HEK293T (cell line): ENCODE measurements around the gene RETN.

Experiments
- CTCF ChIA-PET: fragments of 350-600 bp; formaldehyde crosslinking; extraction: SDS; loops from one replicate; lab custom pipeline; 2021; ENCODE audit warnings: antibody characterized with exemption, inconsistent platforms; lab: Yijun Ruan, JAX
- POLR2A ChIA-PET: fragments of 350-600 bp; formaldehyde crosslinking; extraction: SDS; loops from one replicate; lab custom pipeline; 2020; ENCODE audit warnings: antibody characterized with exemption, inconsistent platforms; lab: Yijun Ruan, JAX
- DNase-seq: peaks from one replicate; pipeline ENCODE4 v3.0.0; 2012; ENCODE audit warnings: mixed read lengths; ENCODE audit errors: extremely low spot score
- ARNT ChIP-seq: fragments of 450-650 bp; IDR thresholded peaks from 2 replicates; pipeline ENCODE4 v1.6.1; 2017; ENCODE audit warnings: mild to moderate bottlenecking
- BHLHE40 ChIP-seq: fragments of 450-650 bp; IDR thresholded peaks from 2 replicates; pipeline ENCODE4 v1.6.1; 2016; ENCODE audit warnings: mild to moderate bottlenecking, moderate library complexity, borderline replicate concordance
- CTBP1 ChIP-seq: fragments of 450-650 bp; IDR thresholded peaks from 2 replicates; pipeline ENCODE4 v1.6.1; 2016; ENCODE audit warnings: borderline replicate concordance
- ELF4 ChIP-seq: fragments of 450-650 bp; IDR thresholded peaks from 2 replicates; pipeline ENCODE4 v1.6.1; 2017; ENCODE audit warnings: antibody characterized with exemption
- FOXA1 ChIP-seq: fragments of 450-650 bp; IDR thresholded peaks from 2 replicates; pipeline ENCODE4 v1.6.1; 2016; ENCODE audit warnings: mild to moderate bottlenecking
- FOXK2 ChIP-seq: fragments of 450-650 bp; IDR thresholded peaks from 2 replicates; pipeline ENCODE4 v1.6.1; 2016; ENCODE audit warnings: mild to moderate bottlenecking
- FOXM1 ChIP-seq: fragments of 450-650 bp; IDR thresholded peaks from 2 replicates; pipeline ENCODE4 v1.6.1; 2017; ENCODE audit warnings: mild to moderate bottlenecking, borderline replicate concordance
- HDGF ChIP-seq: fragments of 450-650 bp; IDR thresholded peaks from 2 replicates; pipeline ENCODE4 v1.6.1; 2017; ENCODE audit warnings: antibody characterized with exemption, borderline replicate concordance
- L3MBTL2 ChIP-seq: fragments of 450-650 bp; conservative IDR thresholded peaks from 2 replicates; pipeline ENCODE4 v1.6.1; 2016; ENCODE audit warnings: mild to moderate bottlenecking
- LEF1 ChIP-seq: fragments of 450-650 bp; IDR thresholded peaks from 2 replicates; pipeline ENCODE4 v1.6.1; 2017; ENCODE audit warnings: mild to moderate bottlenecking, borderline replicate concordance
- NFRKB ChIP-seq: fragments of 450-650 bp; IDR thresholded peaks from 2 replicates; pipeline ENCODE4 v1.6.1; 2016; ENCODE audit warnings: mild to moderate bottlenecking, moderate library complexity
- PKNOX1 ChIP-seq: fragments of 450-650 bp; IDR thresholded peaks from 2 replicates; pipeline ENCODE4 v1.6.1; 2016
- SP1 ChIP-seq: fragments of 450-650 bp; IDR thresholded peaks from 2 replicates; pipeline ENCODE4 v1.6.1; 2017
- SUZ12 ChIP-seq: fragments of 450-650 bp; IDR thresholded peaks from 2 replicates; pipeline ENCODE4 v1.6.1; 2016; ENCODE audit warnings: mild to moderate bottlenecking
- TARDBP ChIP-seq: fragments of 450-650 bp; IDR thresholded peaks from 2 replicates; pipeline ENCODE4 v1.6.1; 2016
- ZNF384 ChIP-seq: fragments of 450-650 bp; IDR thresholded peaks from 2 replicates; pipeline ENCODE4 v1.6.1; 2016

Gene RETN

DNA sequence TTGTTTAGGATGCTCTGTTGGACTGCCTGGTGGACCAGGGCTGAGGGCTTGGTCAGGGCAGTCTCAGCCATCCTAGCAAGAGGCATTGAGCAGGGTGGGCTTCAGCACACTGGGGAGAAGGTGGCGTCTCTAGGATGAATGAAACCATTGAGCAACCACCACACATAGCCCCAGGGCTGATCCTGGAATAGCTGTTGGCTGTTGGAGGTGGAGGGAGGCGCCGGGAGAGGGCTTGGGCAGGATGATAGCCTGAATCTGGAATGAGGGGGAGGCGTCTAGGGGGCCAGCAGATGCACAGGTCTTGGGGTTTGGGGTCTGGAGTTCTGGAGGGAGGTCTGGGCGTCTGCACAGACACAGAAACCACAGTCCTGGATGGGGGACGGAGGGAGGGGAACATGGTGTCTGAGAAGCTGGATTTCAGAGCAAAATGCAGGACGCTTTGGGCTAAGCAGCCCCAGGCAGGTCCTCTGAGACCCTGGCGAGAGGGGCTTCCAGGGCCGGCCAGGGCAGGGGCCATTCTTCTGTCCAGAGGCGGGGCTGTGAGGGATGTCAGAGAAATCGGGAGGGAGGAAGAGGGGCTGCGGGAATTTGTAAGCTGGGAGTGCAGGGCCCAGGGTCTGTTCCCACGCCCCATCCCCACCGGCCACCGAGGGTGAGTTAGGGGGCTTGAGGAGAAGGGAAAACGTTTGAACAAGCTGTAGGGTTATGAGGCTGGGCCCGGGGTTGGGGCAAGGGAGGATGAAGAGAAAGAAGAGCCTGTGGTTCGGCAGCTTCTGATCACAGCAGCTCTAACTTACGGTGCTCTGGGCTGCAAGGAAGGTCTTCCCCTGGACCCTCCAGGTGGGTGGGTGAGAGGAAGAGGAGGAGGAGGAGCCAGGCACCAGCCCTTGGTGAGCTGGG, 16.9 kb downstream of the RETN start:
- DNase-seq = no peak
- TF ChIP-seq PKNOX1 = no peak
- no peak for TF ChIP-seq ELF4
- TF ChIP-seq SP1 = no peak
- no peak for TF ChIP-seq CTBP1
- POLR2A ChIA-PET = interaction anchor here (1.2 kb wide), 1 partner anchor 11 kb away, joined by 3 read pairs; no protein-coding TSS in a partner anchor
- CTCF ChIA-PET = interaction anchor here (1.2 to 1.5 kb wide), 2 partner anchors 114 to 117 kb away, joined by 5 to 9 read pairs; no protein-coding TSS in a partner anchor

GRCh38 chr19:7687177-7687576, 18.3 kb downstream of the RETN start:
- ChIA-PET CTCF (no interaction called here), POLR2A (no interaction called here)
- DNase-seq = no peak

GRCh38 chr19:7689165-7689564, 20.3 kb downstream of the RETN start:
- ChIA-PET CTCF (no interaction called here), POLR2A (interaction anchor here (1.4 kb wide), 1 partner anchor 9 kb away, joined by 3 read pairs; no protein-coding TSS in a partner anchor)
- DNase-seq = no peak
- no peak for TF ChIP-seq HDGF
- no peak for TF ChIP-seq SUZ12
- no peak for TF ChIP-seq BHLHE40
- TF ChIP-seq NFRKB = no peak
- no peak for TF ChIP-seq LEF1

More at GRCh38 chr19:7687177-7687576, 18.3 kb downstream of the RETN start:
- TF ChIP-seq ZNF384 (no peak), CTBP1 (no peak), ELF4 (no peak), NFRKB (no peak), FOXK2 (no peak), ARNT (no peak), L3MBTL2 (no peak), FOXM1 (no peak), LEF1 (no peak), TARDBP (no peak), HDGF (no peak), PKNOX1 (no peak), SUZ12 (no peak)

DNA sequence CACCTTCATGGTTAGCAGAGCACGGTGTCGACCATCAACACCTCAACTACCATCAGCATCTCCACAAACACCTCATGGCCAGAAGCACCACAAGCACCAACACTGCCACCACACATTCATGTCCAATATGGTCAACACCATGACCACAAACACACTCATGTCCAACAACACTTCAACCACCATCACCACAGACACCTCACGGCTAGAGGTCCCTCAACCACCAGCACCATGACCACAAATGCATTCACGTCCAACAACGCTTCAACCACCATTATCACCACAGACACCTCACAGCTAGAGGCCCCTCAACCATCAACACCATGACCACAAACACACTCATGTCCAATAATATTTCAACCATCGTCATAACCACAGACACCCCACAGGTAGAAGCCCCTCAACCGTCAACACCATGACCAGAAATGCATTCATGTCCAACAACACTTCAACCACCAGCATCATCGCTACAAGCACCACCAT, 22.0 kb downstream of the RETN start:
- TF ChIP-seq L3MBTL2 (no peak), FOXM1 (no peak), ELF4 (no peak), NFRKB (no peak), ZNF384 (no peak), FOXA1 (no peak), PKNOX1 (no peak), FOXK2 (no peak), HDGF (no peak), BHLHE40 (no peak), SUZ12 (no peak), ARNT (no peak), TARDBP (no peak), LEF1 (no peak), CTBP1 (no peak), SP1 (no peak)
- no peak for DNase-seq
- POLR2A ChIA-PET = interaction anchor here (0.6 to 0.9 kb wide), 2 partner anchors 10 to 104 kb away, joined by 3 to 4 read pairs; partner anchors contain the start of gene TRAPPC5
- CTCF ChIA-PET = no interaction called here

- ChIA-PET POLR2A (interaction anchor here (0.6 to 0.9 kb wide), 2 partner anchors 11 to 103 kb away, joined by 3 to 4 read pairs; partner anchors contain the start of gene TRAPPC5), CTCF (no interaction called here)
- no peak for DNase-seq
- no peak for TF ChIP-seq FOXK2
- TF ChIP-seq HDGF = no peak
- TF ChIP-seq FOXM1 = no peak
- TF ChIP-seq SUZ12 = no peak
- no peak for TF ChIP-seq ELF4
- TF ChIP-seq NFRKB = no peak
- no peak for TF ChIP-seq FOXA1
- no peak for TF ChIP-seq ARNT
- TF ChIP-seq TARDBP = no peak
- no peak for TF ChIP-seq SP1
- no peak for TF ChIP-seq BHLHE40
- TF ChIP-seq CTBP1 = no peak
- no peak for TF ChIP-seq PKNOX1
- no peak for TF ChIP-seq LEF1
These were observed 22.6 kb downstream of the RETN start for GRCh38 chr19:7691497-7691896.
